HL-60 (cell line): ENCODE measurements around the gene ADAT3.

Source experiments
- SPI1 ChIP-seq: IDR thresholded peaks from 2 replicates; pipeline ENCODE4 v1.6.1; 2012; ENCODE audit warnings: low read depth, mild to moderate bottlenecking, borderline replicate concordance
- TF ChIP-seq, protein P1 (sequence below): IDR thresholded peaks from one replicate; pipeline ENCODE4 v1.5.1; 2011; ENCODE audit warnings: low read length, control low read depth, inconsistent platforms; ENCODE audit not compliant: insufficient read depth
- TF ChIP-seq, protein P2 (sequence below): IDR thresholded peaks from 2 replicates; pipeline ENCODE4 v1.6.1; 2012; ENCODE audit warnings: low read depth; ENCODE audit not compliant: insufficient replicate concordance

DNA sequence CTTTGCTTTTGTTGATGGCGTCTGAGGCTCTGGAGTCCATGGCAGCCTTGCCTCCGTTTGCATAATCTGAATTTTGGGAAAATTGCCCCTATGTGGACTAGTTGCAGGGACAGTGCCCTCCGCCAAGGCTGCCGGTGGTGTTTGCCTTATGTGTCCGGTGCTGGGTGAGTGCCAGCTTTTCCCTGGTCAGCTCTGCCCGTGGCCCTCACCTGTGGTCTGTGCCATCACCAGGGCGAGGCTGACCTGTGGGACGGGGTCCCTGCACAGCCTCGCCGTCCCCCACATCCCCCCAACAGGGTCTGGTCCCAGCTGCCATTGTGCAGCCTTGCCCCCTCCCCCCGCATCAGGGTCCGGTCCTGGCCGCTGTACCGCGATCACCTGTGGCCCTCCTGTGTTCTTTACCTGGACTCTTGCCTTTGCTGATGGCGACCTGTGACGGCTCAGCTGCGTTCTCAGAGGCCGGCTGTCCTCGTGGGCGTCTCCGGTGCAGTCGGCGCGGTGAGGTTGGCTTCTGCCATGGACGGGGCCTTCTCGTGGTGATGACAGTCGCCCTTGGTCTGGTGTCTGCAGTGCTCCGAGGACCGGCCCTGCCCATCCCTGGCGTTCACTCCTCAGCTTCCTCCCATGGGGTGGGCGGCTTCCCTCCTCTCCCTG, 48.4 kb downstream of the ADAT3 start:
- TF ChIP-seq, protein P1, sequence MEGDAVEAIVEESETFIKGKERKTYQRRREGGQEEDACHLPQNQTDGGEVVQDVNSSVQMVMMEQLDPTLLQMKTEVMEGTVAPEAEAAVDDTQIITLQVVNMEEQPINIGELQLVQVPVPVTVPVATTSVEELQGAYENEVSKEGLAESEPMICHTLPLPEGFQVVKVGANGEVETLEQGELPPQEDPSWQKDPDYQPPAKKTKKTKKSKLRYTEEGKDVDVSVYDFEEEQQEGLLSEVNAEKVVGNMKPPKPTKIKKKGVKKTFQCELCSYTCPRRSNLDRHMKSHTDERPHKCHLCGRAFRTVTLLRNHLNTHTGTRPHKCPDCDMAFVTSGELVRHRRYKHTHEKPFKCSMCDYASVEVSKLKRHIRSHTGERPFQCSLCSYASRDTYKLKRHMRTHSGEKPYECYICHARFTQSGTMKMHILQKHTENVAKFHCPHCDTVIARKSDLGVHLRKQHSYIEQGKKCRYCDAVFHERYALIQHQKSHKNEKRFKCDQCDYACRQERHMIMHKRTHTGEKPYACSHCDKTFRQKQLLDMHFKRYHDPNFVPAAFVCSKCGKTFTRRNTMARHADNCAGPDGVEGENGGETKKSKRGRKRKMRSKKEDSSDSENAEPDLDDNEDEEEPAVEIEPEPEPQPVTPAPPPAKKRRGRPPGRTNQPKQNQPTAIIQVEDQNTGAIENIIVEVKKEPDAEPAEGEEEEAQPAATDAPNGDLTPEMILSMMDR, result no peak
- TF ChIP-seq, protein P2, sequence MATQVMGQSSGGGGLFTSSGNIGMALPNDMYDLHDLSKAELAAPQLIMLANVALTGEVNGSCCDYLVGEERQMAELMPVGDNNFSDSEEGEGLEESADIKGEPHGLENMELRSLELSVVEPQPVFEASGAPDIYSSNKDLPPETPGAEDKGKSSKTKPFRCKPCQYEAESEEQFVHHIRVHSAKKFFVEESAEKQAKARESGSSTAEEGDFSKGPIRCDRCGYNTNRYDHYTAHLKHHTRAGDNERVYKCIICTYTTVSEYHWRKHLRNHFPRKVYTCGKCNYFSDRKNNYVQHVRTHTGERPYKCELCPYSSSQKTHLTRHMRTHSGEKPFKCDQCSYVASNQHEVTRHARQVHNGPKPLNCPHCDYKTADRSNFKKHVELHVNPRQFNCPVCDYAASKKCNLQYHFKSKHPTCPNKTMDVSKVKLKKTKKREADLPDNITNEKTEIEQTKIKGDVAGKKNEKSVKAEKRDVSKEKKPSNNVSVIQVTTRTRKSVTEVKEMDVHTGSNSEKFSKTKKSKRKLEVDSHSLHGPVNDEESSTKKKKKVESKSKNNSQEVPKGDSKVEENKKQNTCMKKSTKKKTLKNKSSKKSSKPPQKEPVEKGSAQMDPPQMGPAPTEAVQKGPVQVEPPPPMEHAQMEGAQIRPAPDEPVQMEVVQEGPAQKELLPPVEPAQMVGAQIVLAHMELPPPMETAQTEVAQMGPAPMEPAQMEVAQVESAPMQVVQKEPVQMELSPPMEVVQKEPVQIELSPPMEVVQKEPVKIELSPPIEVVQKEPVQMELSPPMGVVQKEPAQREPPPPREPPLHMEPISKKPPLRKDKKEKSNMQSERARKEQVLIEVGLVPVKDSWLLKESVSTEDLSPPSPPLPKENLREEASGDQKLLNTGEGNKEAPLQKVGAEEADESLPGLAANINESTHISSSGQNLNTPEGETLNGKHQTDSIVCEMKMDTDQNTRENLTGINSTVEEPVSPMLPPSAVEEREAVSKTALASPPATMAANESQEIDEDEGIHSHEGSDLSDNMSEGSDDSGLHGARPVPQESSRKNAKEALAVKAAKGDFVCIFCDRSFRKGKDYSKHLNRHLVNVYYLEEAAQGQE, result no peak
- TF ChIP-seq SPI1, result no peak
